Liver (tissue), 9 donors: ENCODE data around the gene TAF3. TPM values are rescaled to one million over a fixed set of nuclear protein-coding genes. Genes with fewer than 3 reads are reported as not detected.

Source experiments
- DNase-seq: peaks from one replicate; pipeline ENCODE4 v3.0.0-alpha.2; 2017; ENCODE audit warnings: low spot score
- H3K27ac ChIP-seq, 2 donors: one replicate each; pipeline ENCODE4 v1.7.0; 2013; ENCODE audit warnings: inconsistent platforms in 2 of 2, low read length in 2 of 2, control low read depth in 1 of 2, low read depth in 1 of 2, mild to moderate bottlenecking in 1 of 2
- H3K27me3 ChIP-seq, 4 donors: one replicate each; pipeline versions ENCODE4 v1.6.1 to v1.7.0; 2013; ENCODE audit warnings: low read length in 3 of 4, inconsistent platforms in 1 of 4, mild to moderate bottlenecking in 1 of 4, moderate library complexity in 1 of 4; ENCODE audit not compliant: control insufficient read depth in 4 of 4, insufficient read depth in 4 of 4
- H3K36me3 ChIP-seq, 4 donors: one replicate each; pipeline versions ENCODE4 v1.6.1 to v1.7.0; 2013; ENCODE audit warnings: low read length in 3 of 4, mild to moderate bottlenecking in 3 of 4, low read depth in 1 of 4, moderate library complexity in 1 of 4; ENCODE audit not compliant: control insufficient read depth in 4 of 4, insufficient read depth in 3 of 4
- H3K4me1 ChIP-seq, 4 donors: one replicate each; pipeline versions ENCODE4 v1.6.1 to v1.7.0; 2013; ENCODE audit warnings: low read length in 3 of 4, mild to moderate bottlenecking in 3 of 4, moderate library complexity in 1 of 4; ENCODE audit not compliant: control insufficient read depth in 4 of 4, insufficient read depth in 4 of 4
- H3K4me3 ChIP-seq, 3 donors: one replicate each; pipeline versions ENCODE4 v1.6.1 to v1.7.0; 2013; ENCODE audit warnings: low read length in 3 of 3, control low read depth in 1 of 3, low read depth in 1 of 3, mild to moderate bottlenecking in 1 of 3
- H3K9ac ChIP-seq, 2 donors: one replicate each; pipeline ENCODE4 v1.7.0; 2013; ENCODE audit warnings: low read length in 2 of 2, mild to moderate bottlenecking in 2 of 2, moderate library complexity in 2 of 2, control low read depth in 1 of 2, low read depth in 1 of 2
- H3K9me3 ChIP-seq, 4 donors: one replicate each; pipeline versions ENCODE4 v1.6.1 to v1.7.0; 2013; ENCODE audit warnings: low read length in 3 of 4; ENCODE audit not compliant: control insufficient read depth in 4 of 4
- EGR1 ChIP-seq, 2 donors: IDR thresholded peaks; 2 replicates each; pipeline ENCODE4 v1.6.1; 2016 to 2018; ENCODE audit warnings: antibody characterized with exemption in 2 of 2, low read depth in 2 of 2
- FOXA1 ChIP-seq: IDR thresholded peaks from 2 replicates; pipeline ENCODE4 v1.6.1; 2016; ENCODE audit warnings: antibody characterized with exemption
- FOXA2 ChIP-seq: IDR thresholded peaks from 2 replicates; pipeline ENCODE4 v1.6.1; 2016; ENCODE audit warnings: antibody characterized with exemption
- GABPA ChIP-seq, 2 donors: IDR thresholded peaks in 1 of 2; conservative IDR thresholded peaks in 1 of 2; 2 replicates each; pipeline ENCODE4 v1.6.1; 2016; ENCODE audit warnings: antibody characterized with exemption in 2 of 2, mild to moderate bottlenecking in 1 of 2, moderate library complexity in 1 of 2
- HNF4A ChIP-seq, 2 donors: conservative IDR thresholded peaks; 2 replicates each; pipeline ENCODE4 v1.6.1; 2016; ENCODE audit warnings: antibody characterized with exemption in 2 of 2, mild to moderate bottlenecking in 2 of 2
- HNF4G ChIP-seq: IDR thresholded peaks from 2 replicates; pipeline ENCODE4 v1.6.1; 2016; ENCODE audit warnings: antibody characterized with exemption
- JUND ChIP-seq, 2 donors: IDR thresholded peaks; 2 replicates each; pipeline ENCODE4 v1.6.1; 2016; ENCODE audit warnings: antibody characterized with exemption in 2 of 2
- NR2F2 ChIP-seq: IDR thresholded peaks from 2 replicates; pipeline ENCODE4 v1.6.1; 2016; ENCODE audit warnings: antibody characterized with exemption
- RAD21 ChIP-seq, 2 donors: IDR thresholded peaks; 2 replicates each; pipeline ENCODE4 v1.6.1; 2016; ENCODE audit warnings: antibody characterized with exemption in 2 of 2, mild to moderate bottlenecking in 2 of 2
- RXRA ChIP-seq, 2 donors: IDR thresholded peaks; 2 replicates each; pipeline ENCODE4 v1.6.1; 2017 to 2018; ENCODE audit warnings: antibody characterized with exemption in 2 of 2, mild to moderate bottlenecking in 1 of 2
- SP1 ChIP-seq: IDR thresholded peaks from 2 replicates; pipeline ENCODE4 v1.6.1; 2018; ENCODE audit warnings: antibody characterized with exemption, mild to moderate bottlenecking
- TAF1 ChIP-seq: conservative IDR thresholded peaks from 2 replicates; pipeline ENCODE4 v1.6.1; 2016; ENCODE audit warnings: antibody characterized with exemption, mild to moderate bottlenecking
- YY1 ChIP-seq: IDR thresholded peaks from 2 replicates; pipeline ENCODE4 v1.6.1; 2016; ENCODE audit warnings: antibody characterized with exemption, mild to moderate bottlenecking
- WGBS: extraction: QIAGEN DNeasy Blood & Tissue Kit; methylation state at CpG from one replicate; pipeline ENCODE4 v1.1.7; 2013; 5-methylcytosine and 5-hydroxymethylcytosine counted together
- polyA plus RNA-seq, 2 donors: library from polyadenylated mRNA; stranded (reverse) in 1 of 2; unstranded in 1 of 2; fragments of 200-250 nt in 1 of 2; fragments of >200 nt in 1 of 2; fragmentation: Nextera tagmentation in 1 of 2; extraction: Ambion mirVana in 1 of 2; gene quantifications; one replicate each; pipeline versions ENCODE4 v1.2.1 to v1.2.3, GENCODE V29; 2013 to 2015
- total RNA-seq, 2 donors: library from RNA; depleted of rRNA; stranded (reverse); fragments of >200 nt; gene quantifications; one replicate each; pipeline ENCODE4 v1.2.3, GENCODE V29; 2014
- TF ChIP-seq, protein P1 (sequence below): IDR thresholded peaks from 2 replicates; pipeline ENCODE4 v1.6.1; 2016; ENCODE audit warnings: antibody characterized with exemption
- TF ChIP-seq, protein P2 (sequence below): IDR thresholded peaks from 2 replicates; pipeline ENCODE4 v1.6.1; 2016; ENCODE audit warnings: antibody characterized with exemption
- TF ChIP-seq, protein P3 (sequence below): IDR thresholded peaks from 2 replicates; pipeline ENCODE4 v1.6.1; 2016; ENCODE audit warnings: antibody characterized with exemption, mild to moderate bottlenecking
- TF ChIP-seq, protein P4 (sequence below): fragments of 150-350 bp; IDR thresholded peaks from 2 replicates; pipeline ENCODE4 v1.5.1; 2017; ENCODE audit warnings: improper control_type of control experiment, low read depth, low read length; ENCODE audit not compliant: missing input control
- TF ChIP-seq, protein P5 (sequence below): IDR thresholded peaks from 2 replicates; pipeline ENCODE4 v1.6.1; 2016; ENCODE audit warnings: antibody characterized with exemption
- donor health status: healthy.
- donor health status: healthy.
- donor health status: healthy.
- donor health status: healthy.
- donor health status: healthy.

The TAF3 gene
- total and polyA plus RNA-seq, 4 donors = 1.5 to 3.6 (median 1.9) TPM

DNA sequence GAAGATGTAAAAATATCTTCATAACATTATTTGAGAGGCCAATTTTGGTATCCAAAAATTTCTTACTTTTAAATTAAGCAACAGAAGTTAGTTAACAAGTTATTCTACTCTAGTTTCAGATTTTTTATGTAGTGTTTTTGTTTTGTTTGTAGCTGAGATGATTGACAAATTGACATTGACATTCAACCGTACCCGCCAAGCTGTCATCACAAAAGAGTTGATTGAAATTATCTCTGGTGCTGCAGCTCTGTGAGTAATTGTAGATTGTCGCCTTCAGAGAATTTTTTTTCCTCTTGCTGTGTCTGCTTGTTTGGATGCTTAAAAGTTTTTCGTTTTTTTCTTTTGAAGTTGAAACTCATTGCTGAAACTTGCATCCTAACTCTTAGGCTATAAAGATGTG lies 15.7 kb upstream of the TAF3 start:
- H3K4me1 ChIP-seq = no peaks in the 10 kb centered on the region
- no peaks in the 10 kb centered on the region for H3K9me3 ChIP-seq
- no peak overlapping the region for H3K4me3 ChIP-seq
- no peak overlapping the region for H3K9ac ChIP-seq
- TF ChIP-seq FOXA1 (no peak), HNF4G (no peak), RXRA (IDR thresholded peaks at IDR 0.05) (no peak), FOXA2 (no peak), YY1 (no peak)
- TF ChIP-seq, protein P1, sequence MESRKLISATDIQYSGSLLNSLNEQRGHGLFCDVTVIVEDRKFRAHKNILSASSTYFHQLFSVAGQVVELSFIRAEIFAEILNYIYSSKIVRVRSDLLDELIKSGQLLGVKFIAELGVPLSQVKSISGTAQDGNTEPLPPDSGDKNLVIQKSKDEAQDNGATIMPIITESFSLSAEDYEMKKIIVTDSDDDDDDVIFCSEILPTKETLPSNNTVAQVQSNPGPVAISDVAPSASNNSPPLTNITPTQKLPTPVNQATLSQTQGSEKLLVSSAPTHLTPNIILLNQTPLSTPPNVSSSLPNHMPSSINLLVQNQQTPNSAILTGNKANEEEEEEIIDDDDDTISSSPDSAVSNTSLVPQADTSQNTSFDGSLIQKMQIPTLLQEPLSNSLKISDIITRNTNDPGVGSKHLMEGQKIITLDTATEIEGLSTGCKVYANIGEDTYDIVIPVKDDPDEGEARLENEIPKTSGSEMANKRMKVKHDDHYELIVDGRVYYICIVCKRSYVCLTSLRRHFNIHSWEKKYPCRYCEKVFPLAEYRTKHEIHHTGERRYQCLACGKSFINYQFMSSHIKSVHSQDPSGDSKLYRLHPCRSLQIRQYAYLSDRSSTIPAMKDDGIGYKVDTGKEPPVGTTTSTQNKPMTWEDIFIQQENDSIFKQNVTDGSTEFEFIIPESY = no peak
- peaks cover 8 to 83% (median 67%) of the 10 kb centered on the region in 4 donors for H3K36me3 ChIP-seq
- 94% methylated on average over 4 of the region's 4 CpGs for WGBS
- DNase-seq = no peak
- no peaks in the 10 kb centered on the region for H3K27me3 ChIP-seq
- H3K27ac ChIP-seq = no peak overlapping the region

DNA sequence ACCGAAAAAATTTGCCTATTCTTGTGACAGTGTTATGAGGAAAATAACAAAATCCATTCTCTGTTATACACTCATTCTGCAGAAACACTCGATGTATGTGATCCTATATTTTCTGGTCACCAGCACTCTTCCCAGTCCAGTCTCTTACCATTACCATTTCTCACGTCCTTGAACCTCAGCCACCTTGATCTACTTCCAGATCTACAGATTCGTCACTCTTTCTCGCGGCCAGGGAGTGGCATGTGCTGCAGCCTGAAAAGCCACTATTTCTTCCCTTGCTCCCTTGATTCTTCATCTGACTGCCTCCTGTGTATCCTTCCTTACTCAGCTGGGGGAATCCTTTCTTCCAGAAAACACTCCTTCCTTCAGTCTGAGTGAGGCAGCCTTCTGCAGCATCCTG lies 14.1 kb upstream of the TAF3 start:
- Histone ChIP-seq H3K9me3 (no peaks in the 10 kb centered on the region), H3K36me3 (peaks cover 11 to 74% (median 66%) of the 10 kb centered on the region in 4 donors), H3K4me3 (no peak overlapping the region), H3K9ac (no peak overlapping the region), H3K27ac (no peak overlapping the region), H3K27me3 (no peaks in the 10 kb centered on the region), H3K4me1 (no peaks in the 10 kb centered on the region)
- TF ChIP-seq, protein P2, sequence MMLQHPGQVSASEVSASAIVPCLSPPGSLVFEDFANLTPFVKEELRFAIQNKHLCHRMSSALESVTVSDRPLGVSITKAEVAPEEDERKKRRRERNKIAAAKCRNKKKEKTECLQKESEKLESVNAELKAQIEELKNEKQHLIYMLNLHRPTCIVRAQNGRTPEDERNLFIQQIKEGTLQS = no peak
- TF ChIP-seq JUND (IDR thresholded peaks at IDR 0.05) (no peak), YY1 (no peak), SP1 (no peak), EGR1 (IDR thresholded peaks at IDR 0.05; ENCODE audit: low read depth in 2 of 2) (no peak), HNF4A (conservative IDR thresholded peaks at IDR 0.05) (no peak), TAF1 (no peak), NR2F2 (no peak), RAD21 (IDR thresholded peaks at IDR 0.05) (no peak), GABPA (IDR thresholded peaks at IDR 0.05 in 1 of 2, conservative IDR thresholded peaks at IDR 0.05 in 1 of 2) (no peak), RXRA (IDR thresholded peaks at IDR 0.05) (no peak), FOXA1 (no peak), FOXA2 (no peak), HNF4G (no peak)
- TF ChIP-seq, protein P3, sequence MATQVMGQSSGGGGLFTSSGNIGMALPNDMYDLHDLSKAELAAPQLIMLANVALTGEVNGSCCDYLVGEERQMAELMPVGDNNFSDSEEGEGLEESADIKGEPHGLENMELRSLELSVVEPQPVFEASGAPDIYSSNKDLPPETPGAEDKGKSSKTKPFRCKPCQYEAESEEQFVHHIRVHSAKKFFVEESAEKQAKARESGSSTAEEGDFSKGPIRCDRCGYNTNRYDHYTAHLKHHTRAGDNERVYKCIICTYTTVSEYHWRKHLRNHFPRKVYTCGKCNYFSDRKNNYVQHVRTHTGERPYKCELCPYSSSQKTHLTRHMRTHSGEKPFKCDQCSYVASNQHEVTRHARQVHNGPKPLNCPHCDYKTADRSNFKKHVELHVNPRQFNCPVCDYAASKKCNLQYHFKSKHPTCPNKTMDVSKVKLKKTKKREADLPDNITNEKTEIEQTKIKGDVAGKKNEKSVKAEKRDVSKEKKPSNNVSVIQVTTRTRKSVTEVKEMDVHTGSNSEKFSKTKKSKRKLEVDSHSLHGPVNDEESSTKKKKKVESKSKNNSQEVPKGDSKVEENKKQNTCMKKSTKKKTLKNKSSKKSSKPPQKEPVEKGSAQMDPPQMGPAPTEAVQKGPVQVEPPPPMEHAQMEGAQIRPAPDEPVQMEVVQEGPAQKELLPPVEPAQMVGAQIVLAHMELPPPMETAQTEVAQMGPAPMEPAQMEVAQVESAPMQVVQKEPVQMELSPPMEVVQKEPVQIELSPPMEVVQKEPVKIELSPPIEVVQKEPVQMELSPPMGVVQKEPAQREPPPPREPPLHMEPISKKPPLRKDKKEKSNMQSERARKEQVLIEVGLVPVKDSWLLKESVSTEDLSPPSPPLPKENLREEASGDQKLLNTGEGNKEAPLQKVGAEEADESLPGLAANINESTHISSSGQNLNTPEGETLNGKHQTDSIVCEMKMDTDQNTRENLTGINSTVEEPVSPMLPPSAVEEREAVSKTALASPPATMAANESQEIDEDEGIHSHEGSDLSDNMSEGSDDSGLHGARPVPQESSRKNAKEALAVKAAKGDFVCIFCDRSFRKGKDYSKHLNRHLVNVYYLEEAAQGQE = no peak
- TF ChIP-seq, protein P4, sequence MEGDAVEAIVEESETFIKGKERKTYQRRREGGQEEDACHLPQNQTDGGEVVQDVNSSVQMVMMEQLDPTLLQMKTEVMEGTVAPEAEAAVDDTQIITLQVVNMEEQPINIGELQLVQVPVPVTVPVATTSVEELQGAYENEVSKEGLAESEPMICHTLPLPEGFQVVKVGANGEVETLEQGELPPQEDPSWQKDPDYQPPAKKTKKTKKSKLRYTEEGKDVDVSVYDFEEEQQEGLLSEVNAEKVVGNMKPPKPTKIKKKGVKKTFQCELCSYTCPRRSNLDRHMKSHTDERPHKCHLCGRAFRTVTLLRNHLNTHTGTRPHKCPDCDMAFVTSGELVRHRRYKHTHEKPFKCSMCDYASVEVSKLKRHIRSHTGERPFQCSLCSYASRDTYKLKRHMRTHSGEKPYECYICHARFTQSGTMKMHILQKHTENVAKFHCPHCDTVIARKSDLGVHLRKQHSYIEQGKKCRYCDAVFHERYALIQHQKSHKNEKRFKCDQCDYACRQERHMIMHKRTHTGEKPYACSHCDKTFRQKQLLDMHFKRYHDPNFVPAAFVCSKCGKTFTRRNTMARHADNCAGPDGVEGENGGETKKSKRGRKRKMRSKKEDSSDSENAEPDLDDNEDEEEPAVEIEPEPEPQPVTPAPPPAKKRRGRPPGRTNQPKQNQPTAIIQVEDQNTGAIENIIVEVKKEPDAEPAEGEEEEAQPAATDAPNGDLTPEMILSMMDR = no peak
- TF ChIP-seq, protein P1 = no peak
- TF ChIP-seq, protein P5, sequence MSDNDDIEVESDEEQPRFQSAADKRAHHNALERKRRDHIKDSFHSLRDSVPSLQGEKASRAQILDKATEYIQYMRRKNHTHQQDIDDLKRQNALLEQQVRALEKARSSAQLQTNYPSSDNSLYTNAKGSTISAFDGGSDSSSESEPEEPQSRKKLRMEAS = no peak
- 95% methylated on average over 6 of the region's 6 CpGs for WGBS
- no peak for DNase-seq
